ENCODE results near the gene CKS2.

DNA sequence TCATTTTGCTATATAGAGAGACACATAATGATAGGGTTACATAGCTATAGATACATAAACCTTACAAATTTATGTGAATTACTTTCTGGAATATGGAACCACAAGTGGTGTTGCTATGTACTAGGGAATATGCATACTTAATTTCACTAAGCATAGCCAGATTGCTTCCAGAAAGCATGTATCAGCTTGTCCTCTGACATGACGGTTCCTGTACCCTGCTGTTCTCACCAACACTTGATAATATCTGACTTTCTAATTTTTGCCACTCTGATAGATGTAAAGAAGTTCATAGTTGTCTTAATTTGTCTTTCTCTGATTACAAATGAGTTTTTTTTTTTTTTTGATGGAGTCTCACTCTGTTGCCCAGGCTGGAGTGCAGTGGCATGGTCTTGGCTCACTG lies 18.0 kb upstream of the CKS2 start:
- TF ChIP-seq, protein P1, sequence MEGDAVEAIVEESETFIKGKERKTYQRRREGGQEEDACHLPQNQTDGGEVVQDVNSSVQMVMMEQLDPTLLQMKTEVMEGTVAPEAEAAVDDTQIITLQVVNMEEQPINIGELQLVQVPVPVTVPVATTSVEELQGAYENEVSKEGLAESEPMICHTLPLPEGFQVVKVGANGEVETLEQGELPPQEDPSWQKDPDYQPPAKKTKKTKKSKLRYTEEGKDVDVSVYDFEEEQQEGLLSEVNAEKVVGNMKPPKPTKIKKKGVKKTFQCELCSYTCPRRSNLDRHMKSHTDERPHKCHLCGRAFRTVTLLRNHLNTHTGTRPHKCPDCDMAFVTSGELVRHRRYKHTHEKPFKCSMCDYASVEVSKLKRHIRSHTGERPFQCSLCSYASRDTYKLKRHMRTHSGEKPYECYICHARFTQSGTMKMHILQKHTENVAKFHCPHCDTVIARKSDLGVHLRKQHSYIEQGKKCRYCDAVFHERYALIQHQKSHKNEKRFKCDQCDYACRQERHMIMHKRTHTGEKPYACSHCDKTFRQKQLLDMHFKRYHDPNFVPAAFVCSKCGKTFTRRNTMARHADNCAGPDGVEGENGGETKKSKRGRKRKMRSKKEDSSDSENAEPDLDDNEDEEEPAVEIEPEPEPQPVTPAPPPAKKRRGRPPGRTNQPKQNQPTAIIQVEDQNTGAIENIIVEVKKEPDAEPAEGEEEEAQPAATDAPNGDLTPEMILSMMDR (IDR thresholded peaks at IDR 0.05) = no peak
- no peak for TF ChIP-seq POLR2AphosphoS5 (IDR thresholded peaks at IDR 0.05)
